Activated CD4-positive, alpha-beta T cell treated with anti-CD3 and anti-CD28 coated beads, Interleukin-2, amount 50 U/mL, for 48 hours (primary cell): Measurements from ENCODE around the gene AKAP9.
"Not testable (repeated sequence)": the region's sequence is repeated elsewhere in the genome, so short reads cannot be mapped to it uniquely, and the experiment has no call there.

ENCODE experiments used
- DNase-seq, 2 experiments: peaks; one replicate each; pipeline ENCODE4 v3.0.0-alpha.2; 2020

AKAP9 gene

GRCh38 chr7:91940572-91941341 lies at the start of gene AKAP9:
TSS of gene AKAP9 (plus strand) at chr7:91940862. CDS start at chr7:91941100, 238 bp downstream.
- DNase-seq = peak; percentile 87 to 90

DNA sequence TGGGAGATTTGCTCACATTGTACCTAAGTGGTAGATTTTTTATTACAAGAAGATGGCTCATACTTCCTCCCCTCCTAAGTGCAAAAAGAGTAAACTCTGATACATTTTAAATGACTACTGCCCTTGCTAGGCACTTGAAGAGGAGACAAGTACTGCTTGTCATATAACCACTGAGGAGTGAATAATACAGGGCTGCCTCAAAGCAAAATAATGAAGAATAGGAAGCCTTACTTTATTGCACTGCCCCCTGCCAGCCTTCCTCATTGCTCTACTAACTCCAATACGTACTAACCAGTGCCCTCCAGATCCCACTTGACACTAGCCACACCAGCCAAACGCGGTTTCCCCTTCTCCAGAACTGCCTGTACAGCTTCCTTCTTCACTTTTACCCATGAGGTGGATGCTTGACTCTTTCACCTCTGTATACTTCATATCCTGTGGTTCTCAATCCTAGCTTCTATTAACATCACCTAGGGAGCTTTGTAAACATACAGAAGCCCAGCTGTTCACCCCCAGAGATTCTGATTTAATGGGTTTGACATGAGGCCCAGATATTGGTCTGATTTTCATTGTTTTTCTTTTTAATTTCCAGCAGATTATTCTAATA lies 48.5 kb upstream of the AKAP9 start:
- DNase-seq = no peak

DNA sequence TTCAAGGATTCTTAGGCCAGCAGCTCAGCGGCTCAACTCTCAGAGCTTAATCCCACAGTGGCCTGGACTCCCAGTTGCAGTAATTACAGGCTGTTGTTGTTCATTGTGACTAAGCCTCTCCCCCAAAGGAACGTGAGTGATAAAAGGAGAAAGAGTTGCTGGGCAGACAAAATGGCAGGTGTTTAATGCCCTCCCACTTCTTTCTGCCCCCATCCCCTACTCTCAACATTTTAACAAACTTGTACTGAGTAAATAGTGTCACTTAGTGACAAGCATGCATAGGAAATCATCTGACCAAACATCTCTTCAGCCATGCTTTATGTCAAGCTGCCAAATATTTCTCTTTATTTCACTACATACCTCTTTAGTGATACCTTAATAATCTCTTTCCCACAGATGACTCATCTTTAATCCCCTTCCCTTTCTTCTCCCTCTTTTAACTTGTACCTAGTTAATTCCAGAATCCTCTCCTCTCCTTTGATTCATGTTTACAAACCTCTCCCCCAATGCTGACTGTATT lies 47.8 kb upstream of the AKAP9 start:
- no peak for DNase-seq

GRCh38 chr7:91893699-91894098 lies 47.0 kb upstream of the AKAP9 start:
- not testable (repeated sequence) for DNase-seq

- no peak for DNase-seq
These were observed 45.7 kb upstream of the AKAP9 start for GRCh38 chr7:91894781-91895480.

DNA sequence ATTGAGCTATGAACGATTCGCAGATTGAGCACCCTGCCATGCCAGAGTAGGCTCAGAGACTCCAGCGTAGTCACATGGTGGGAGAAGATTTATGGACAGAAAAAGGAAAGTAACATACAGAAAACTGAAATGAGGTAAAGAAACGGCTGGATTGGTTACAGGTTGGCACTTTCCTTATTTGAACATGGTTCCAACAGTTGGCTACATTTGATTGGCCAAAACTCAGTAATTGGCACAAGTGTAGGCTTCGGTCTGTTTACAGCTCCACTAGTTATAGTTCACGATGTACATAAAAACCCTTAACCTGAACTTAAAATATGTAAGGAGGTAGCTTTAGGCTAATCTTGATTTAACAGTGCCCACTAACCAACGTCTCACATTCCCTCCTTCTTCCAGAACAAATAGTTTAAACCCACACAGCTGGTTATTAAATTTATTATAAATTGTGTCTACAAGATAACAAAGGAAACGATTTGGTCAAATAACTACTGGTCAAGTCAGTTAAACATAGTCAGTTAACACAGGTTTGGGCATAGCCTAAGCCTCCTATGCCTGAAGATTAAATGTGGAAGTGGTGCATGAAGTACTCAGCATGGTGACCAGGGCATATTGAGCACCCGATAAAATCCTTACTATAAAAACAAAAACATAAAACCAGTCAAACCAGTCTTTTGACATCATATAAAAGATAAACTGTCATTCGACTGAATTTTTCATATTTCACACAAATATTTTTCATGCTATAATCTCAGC lies 42.2 kb upstream of the AKAP9 start:
- no peak for DNase-seq

DNA sequence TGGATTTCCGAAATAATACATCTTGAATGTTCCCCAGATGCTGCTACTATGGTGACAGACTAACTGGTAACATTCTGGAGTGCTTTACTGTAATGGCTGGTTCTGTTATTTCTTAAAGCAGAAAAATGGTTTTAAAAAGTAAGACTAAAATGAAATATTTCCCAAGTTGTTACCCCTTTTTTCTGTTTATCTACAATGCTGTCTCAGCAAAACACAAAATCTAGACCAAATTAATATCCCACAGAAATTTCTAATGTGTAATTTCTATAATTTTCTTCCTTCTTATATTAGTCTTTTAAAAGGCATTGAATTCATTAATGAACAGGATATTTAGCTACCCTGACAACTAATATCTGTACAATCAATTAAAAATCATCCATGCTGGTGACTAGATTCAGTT lies 41.1 kb upstream of the AKAP9 start:
- no peak for DNase-seq

DNA sequence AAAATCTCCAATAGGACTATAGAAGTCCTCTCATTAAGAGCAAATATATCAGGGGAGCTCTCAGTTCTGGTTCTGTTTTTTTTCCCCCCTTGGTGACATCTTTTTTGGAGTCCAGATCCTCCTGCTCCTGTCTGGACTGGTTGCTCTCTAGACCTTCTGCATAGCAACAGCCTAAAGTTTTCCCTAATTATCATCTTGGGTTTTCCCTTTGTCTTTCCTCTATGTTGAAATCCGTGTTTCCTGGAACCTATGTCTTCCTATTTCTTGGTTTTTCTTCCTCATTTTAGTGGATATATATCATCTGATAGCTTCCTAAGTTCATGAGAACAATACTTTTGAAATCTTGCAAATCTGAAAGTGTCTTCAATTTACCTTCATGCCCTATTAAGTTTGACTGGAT lies 30.5 kb upstream of the AKAP9 start:
- DNase-seq = no peak

DNA sequence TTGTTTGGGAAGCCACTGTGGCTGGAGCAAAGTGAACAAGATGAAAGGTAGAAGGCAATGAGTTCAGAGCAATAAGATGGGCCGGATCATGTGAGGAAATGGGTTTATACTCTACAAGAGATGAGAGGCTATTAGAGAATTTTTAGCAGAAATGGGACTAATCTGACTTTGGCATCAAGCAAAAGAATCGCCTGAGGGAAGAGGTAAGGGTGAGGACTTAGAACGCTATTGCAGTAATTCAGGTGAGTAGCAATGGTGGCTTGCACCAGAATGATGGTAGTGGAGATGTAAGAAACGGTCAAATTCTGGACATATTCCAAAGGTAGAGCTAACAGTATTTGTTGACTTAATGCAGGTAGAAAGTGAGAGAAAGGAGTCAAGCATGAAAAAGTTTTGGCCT lies 29.5 kb upstream of the AKAP9 start:
- no peak for DNase-seq

DNA sequence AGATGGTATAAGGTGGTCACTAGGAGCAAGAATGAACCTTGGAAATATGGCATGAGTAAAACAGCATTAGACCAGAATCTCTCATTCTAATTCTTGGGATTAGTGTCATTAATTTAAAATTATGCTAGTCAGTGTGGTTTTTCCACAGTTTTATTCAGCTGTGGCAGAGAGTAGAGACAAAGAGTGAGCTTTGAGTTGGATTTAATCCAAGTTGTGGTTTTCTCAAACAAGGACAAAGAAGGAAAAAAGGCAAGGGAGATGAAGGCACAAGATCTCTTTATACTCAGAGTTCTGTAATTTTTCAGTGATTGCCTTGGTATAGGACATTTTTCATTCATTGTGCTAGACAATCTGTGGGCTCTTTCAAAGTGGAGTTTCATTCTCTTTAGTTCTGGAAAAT lies 28.2 kb upstream of the AKAP9 start:
- DNase-seq = no peak

DNA sequence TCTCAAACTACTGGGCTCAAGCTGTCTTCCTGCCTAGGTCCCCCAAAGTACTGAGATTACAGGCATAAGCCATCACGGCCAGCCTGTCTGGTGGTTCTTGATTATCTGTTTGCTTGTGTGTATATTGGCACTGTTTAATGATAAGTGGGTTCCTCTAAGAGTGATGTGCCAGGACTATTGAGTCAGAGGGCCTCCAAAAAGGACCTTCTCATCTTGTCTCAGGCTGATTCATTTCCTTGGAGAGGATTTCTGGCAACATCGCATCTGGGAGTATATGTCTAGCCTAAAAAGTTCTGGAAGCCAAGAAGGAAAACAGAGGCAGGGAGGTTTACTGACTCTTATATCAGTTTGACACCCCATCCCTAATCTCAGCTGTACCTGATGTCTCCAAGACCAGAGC lies 27.1 kb upstream of the AKAP9 start:
- DNase-seq = no peak

DNA sequence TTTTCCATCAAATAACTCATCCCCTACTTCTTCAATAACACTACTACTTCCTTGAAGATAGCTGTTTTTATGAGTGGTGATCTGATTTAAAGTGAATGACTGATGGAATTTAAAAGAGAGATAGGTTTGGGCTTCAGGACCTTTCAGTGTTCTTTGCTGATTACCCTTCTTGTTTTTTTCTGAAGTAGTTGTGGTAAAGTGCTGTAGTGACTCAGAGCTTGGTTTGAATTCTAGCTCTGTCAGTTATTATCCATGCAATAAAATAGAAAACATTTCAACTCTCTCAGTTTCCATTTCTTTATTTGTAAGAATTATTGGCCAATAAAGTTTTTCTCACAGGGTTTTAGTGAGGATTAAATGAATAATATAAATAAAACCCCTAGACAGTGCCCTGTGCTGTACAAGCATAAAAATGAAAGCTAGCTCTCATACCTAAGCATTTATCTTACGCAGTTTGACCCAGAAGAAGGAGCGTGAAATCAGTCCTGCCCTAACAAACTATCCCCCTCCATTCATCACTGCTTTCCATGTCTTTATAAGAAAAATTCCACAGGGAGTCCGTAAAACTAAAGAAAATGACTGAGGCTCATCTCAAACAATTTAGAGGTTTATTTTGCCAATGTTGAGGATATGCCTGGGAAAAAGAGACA lies 25.1 kb upstream of the AKAP9 start:
- DNase-seq = no peak

- DNase-seq = no peak
These were observed 24.6 kb upstream of the AKAP9 start for GRCh38 chr7:91916051-91916440.

- DNase-seq = no peak
These were observed 22.3 kb upstream of the AKAP9 start for GRCh38 chr7:91918356-91918755.

DNA sequence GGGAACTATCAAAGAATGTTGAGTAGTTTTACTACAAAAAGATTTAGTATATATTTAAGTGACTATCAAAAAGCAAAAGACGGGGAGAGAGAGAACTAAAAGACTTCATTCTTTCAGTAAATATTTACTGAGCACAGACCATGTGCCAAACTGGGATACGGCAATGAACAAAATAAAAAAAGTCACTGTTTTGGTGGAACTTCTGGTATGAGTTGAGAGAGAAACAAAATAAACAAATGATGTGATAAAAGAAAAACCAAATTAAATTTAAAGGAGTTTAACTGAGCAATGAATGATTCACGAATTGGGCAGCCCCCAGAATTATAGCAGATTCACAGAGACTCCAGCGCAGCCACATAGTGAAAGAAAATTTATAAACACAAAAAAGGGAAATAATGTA lies 17.8 kb upstream of the AKAP9 start:
- no peak for DNase-seq

- no peak for DNase-seq
These were observed 12.8 kb upstream of the AKAP9 start for GRCh38 chr7:91927912-91928311.

- DNase-seq = no peak
These were observed 11.2 kb upstream of the AKAP9 start for GRCh38 chr7:91929463-91929862.

- peak; percentile 13 to 21 for DNase-seq
These were observed 491 bp upstream of the AKAP9 start for GRCh38 chr7:91940171-91940570.

- peak; percentile 36 for DNase-seq
These were observed 788 bp downstream of the AKAP9 start for GRCh38 chr7:91941450-91941849.

DNA sequence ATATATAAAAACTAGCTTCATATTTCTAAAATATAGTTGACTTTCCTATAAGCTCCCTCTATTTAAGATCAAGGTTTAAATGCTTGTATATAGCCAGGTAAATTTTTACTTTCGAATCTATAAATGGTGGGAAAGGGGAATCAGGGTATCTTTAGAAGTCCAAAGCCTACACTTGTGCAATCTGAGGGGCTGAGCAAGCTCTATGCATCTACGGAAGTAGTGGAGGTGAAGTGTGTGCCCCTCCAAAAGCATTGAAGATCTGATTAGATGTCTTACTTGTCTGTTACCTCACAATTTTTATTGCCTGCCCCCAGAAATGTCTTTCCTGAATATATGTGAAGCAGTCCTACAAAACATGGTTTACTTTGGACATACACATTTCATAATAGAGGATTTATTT lies 1.6 kb downstream of the AKAP9 start:
- DNase-seq = no peak

DNA sequence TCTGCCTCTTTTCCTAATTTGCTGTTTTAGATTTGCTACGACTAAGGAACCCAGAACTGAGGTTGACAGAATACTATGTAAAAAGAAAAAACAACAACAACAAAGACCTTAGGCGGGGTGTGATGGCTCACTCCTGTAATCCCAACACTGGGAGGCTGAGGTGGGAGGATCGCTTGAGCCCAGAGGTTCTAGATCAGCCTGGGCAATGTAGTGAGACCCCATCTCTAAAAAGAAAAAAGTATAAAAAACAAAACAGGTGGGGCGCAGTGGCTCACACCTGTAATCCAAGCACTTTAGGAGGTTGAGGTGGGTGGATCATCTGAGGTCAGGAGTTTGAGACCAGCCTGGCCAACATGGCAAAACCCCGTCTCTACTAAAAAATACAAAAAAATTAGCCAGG lies 4.3 kb downstream of the AKAP9 start:
- DNase-seq = not testable (repeated sequence)

DNA sequence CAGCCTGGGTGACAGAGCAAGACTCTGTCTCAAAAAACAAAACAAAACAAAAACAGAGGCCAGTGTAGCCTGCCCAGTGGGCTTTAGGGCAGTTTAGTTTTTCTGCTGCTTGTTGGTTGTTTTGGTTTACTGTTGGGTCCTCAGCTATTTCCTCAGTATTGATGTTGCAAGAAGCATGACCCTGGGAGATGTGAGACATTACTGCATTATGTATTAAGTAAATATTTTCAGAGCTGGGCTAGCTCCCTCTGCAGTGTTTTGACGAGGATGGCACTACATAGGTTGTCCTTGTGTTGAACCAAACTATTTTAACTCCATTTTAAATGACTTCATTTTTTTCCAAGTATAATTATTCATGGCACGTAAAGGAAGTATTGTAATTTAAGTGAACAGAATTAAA lies 4.8 kb downstream of the AKAP9 start:
- no peak for DNase-seq

DNA sequence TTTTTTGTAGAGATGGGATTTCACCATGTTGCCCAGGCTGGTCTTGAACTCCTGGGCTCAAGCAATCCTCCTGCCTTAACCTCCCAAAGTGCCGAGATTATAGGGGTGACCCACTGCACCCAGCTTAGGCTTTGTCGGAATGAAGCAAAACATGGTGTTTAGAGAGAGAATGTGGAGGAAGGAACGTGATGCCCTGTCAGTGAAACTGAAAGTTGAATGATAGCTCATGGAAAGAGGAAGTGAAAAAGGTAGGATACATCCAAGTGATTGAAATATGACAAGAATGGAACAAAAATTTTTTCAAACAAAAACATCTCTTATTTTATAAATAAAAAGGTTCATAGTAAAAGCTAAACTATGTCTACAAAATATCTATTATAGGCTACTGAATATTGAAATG lies 5.9 kb downstream of the AKAP9 start:
- no peak for DNase-seq
